OCI-LY3 (cell line): ENCODE results near the gene PNLIPRP1.

Source experiments
- CTCF ChIP-seq: fragments of 200-600, 300-600 bp; sonication (generic); IDR thresholded peaks from 2 replicates; pipeline ENCODE4 v1.5.1; 2014; ENCODE audit warnings: antibody characterized with exemption, low read length, low read depth
- EZH2phosphoT487 ChIP-seq: fragments of 200-600 bp; shearing (Covaris generic); IDR thresholded peaks from 2 replicates; pipeline ENCODE4 v1.6.1; 2018; ENCODE audit warnings: antibody characterized with exemption, mixed run types, low read depth

GRCh38 chr10:116602648-116603400 lies 12.1 kb downstream of the PNLIPRP1 start:
- TF ChIP-seq CTCF (no peak), EZH2phosphoT487 (no peak)
